Naive thymus-derived CD8-positive, alpha-beta T cell (primary cell): ENCODE results near the gene SEMA5B. TPM values are rescaled to one million over a fixed set of nuclear protein-coding genes. Genes with fewer than 3 reads are reported as not detected.

Experiments used
- ATAC-seq, 2 donors: fragments of 150-1000 bp; cut with Tn5 transposase in 1 of 2; sonication (Bioruptor Pico), chemical (Tn5 transposase) in 1 of 2; 1 replicate in 1 of 2; 2 replicates in 1 of 2; pipeline ENCODE4 v1.10.0; 2021; ENCODE audit warnings: mild to moderate bottlenecking in 2 of 2, moderate library complexity in 2 of 2
- POLR2A ChIA-PET: fragments of 350-600 bp; sonication (Branson Sonifier 250); formaldehyde crosslinking; loops from one replicate; lab custom pipeline; 2021; ENCODE audit warnings: antibody characterized with exemption; lab: Charles Lee
- DNase-seq, 10 donors: peaks; one replicate each; pipeline versions ENCODE4 v3.0.0 to v3.0.0-alpha.2; 2020 to 2022
- H3K27ac Mint-ChIP-seq, 10 donors: one replicate each; pipeline ENCODE4 v1.8.0; 2020 to 2022; ENCODE audit warnings: mild to moderate bottlenecking in 10 of 10, mixed read lengths in 10 of 10, moderate library complexity in 4 of 10, inconsistent platforms in 1 of 10
- H3K27me3 Mint-ChIP-seq, 5 donors: one replicate each; pipeline ENCODE4 v1.8.0; 2021 to 2022; ENCODE audit warnings: mixed read lengths in 5 of 5
- H3K36me3 Mint-ChIP-seq, 3 donors: one replicate each; pipeline ENCODE4 v1.8.0; 2020 to 2022; ENCODE audit warnings: mixed read lengths in 3 of 3, mild to moderate bottlenecking in 2 of 3, inconsistent platforms in 1 of 3
- H3K4me1 Mint-ChIP-seq, 4 donors: one replicate each; pipeline ENCODE4 v1.8.0; 2021 to 2022; ENCODE audit warnings: mixed read lengths in 4 of 4
- H3K4me3 Mint-ChIP-seq, 10 donors: one replicate each; pipeline ENCODE4 v1.8.0; 2020 to 2022; ENCODE audit warnings: mild to moderate bottlenecking in 10 of 10, mixed read lengths in 10 of 10, moderate library complexity in 6 of 10, inconsistent platforms in 1 of 10
- H3K9me3 Mint-ChIP-seq, 9 donors: one replicate each; pipeline ENCODE4 v1.8.0; 2020 to 2022; ENCODE audit warnings: mixed read lengths in 9 of 9, mild to moderate bottlenecking in 3 of 9, inconsistent platforms in 1 of 9, moderate library complexity in 1 of 9
- polyA plus RNA-seq, 3 donors: library from polyadenylated mRNA; unstranded; fragments of 300-500 nt; fragmentation: Illumina TruSeq; gene quantifications; one replicate each; pipeline ENCODE4 v1.2.3, GENCODE V29; 2021
- total RNA-seq, 8 experiments: library from RNA in 2 of 8; stranded (reverse) in 2 of 8; gene quantifications; one replicate each; pipeline ENCODE4 v1.2.3 and lab custom pipeline; 2021 to 2026

Gene SEMA5B
- total and polyA plus RNA-seq, 5 experiments from 2014 or later = 0.16 to 0.47 TPM; not detected in 3

DNA sequence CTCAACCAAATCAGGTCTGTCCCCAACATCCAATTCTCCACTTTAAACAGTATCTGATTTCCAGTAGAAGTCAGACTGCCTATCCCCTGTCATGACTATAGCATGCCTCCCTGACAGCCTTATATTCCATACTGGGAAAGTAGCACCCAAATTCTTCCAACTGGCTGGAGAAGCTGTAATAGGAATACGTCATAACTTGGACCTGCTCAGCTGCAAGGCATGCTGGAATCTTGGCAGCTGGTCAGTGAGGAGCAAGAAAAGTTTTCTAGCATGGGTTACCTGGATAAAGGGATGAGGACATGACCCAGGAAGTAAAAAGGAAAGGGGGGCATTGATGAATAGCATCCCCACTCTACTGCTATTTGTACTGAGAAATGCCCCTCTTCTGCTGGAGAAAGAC lies 8.9 kb downstream of the SEMA5B start:
- H3K4me1 Mint-ChIP-seq = no peaks in the 10 kb centered on the region
- POLR2A ChIA-PET = no interaction called here
- no peak overlapping the region for H3K27ac Mint-ChIP-seq
- peak overlapping the region in 1 of 10 donors; percentile 13 for H3K4me3 Mint-ChIP-seq
- H3K36me3 Mint-ChIP-seq = no peaks in the 10 kb centered on the region
- ATAC-seq (no peak), DNase-seq (no peak)
- H3K27me3 Mint-ChIP-seq = peaks cover 18 to 53% (median 35%) of the 10 kb centered on the region in 5 donors
- no peaks in the 10 kb centered on the region for H3K9me3 Mint-ChIP-seq

- no peak for ATAC-seq
- no peaks in the 10 kb centered on the region for H3K36me3 Mint-ChIP-seq
Observed at GRCh38 chr3:123015596-123015995, 12.0 kb downstream of the SEMA5B start.

DNA sequence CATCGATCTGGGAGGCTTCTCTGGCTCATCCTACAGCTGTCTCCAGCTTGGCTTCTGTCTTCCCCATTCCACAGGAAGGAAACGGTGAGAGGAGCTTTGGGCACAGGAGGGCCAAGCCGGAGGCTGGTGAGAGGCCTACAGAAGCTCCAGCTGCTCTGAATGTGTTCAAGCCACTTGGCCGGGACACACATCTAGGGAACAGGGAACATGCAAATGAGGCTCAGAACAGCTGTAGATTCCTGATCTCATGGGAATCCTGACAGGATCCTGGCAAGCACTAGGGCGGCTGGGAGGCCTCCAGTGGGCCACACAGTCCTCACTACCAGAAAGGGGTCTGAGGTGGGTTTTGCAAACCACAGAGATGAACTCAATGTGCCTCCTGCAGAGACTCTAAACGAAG lies 13.7 kb downstream of the SEMA5B start:
- Mint-ChIP-seq H3K27ac (peak overlapping the region in 2 of 10 donors; percentile 18 to 44), H3K36me3 (no peaks in the 10 kb centered on the region), H3K9me3 (no peaks in the 10 kb centered on the region), H3K27me3 (peaks cover 6 to 60% (median 26%) of the 10 kb centered on the region in 5 donors), H3K4me3 (no peak overlapping the region), H3K4me1 (no peaks in the 10 kb centered on the region)
- ATAC-seq = no peak
- POLR2A ChIA-PET = interaction anchor here (0.5 kb wide), 1 partner anchor 162 kb away, joined by 3 read pairs; no protein-coding TSS in a partner anchor
- DNase-seq = no peak

More at GRCh38 chr3:123015596-123015995, 12.0 kb downstream of the SEMA5B start:
- no peaks in the 10 kb centered on the region for H3K4me1 Mint-ChIP-seq
- DNase-seq = no peak
- POLR2A ChIA-PET = no interaction called here
- H3K9me3 Mint-ChIP-seq = no peaks in the 10 kb centered on the region
- H3K27me3 Mint-ChIP-seq = peaks cover 5 to 55% (median 23%) of the 10 kb centered on the region in 5 donors
- H3K27ac Mint-ChIP-seq = no peak overlapping the region
- H3K4me3 Mint-ChIP-seq = no peak overlapping the region

DNA sequence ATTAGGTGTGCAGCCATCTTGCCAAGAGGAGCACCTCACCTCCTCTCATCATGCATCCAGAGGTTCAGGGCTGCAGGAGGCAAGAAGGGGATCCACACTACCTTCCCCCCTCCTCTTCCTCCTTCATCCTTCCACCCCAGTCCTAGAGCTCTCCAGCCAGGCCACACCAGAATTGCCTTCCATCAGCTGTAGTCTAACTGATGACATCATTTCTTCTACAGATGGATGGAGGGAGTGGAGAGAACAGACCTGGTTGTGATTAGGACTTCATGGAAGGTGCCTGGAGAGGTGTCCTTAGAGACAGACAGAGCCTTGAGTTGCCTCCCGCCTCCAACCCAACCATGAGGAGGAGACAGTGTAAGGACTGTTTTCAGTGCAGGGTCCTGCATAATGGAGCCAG lies 14.9 kb downstream of the SEMA5B start:
- DNase-seq = no peak
- POLR2A ChIA-PET = no interaction called here
- Mint-ChIP-seq H3K27me3 (peaks cover 6 to 64% (median 23%) of the 10 kb centered on the region in 5 donors), H3K4me1 (peaks cover 0 to 4% (median 0%) of the 10 kb centered on the region in 4 donors), H3K9me3 (no peaks in the 10 kb centered on the region), H3K36me3 (no peaks in the 10 kb centered on the region), H3K27ac (no peak overlapping the region), H3K4me3 (no peak overlapping the region)
- no peak for ATAC-seq

DNA sequence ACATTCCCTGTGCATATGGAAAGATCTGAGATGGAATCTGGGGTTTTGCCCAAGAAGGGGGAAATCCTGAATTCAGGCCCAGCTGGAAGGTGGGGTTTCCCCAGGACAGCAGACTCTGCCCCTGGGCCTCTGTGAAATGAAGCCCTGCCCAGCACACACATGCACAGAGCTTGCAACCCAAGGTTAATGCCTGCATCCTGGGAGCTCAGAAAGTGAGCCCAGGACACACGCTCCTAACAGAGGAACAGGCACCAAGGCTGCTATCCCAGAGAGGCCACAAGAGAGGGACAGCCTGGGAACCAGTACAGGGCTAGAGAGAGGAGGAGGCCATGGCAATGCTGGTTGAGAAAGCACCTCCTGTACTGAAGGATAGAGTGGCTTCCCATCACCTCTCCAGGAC lies 16.1 kb downstream of the SEMA5B start:
- H3K27ac Mint-ChIP-seq = no peak overlapping the region
- ATAC-seq = no peak
- POLR2A ChIA-PET = no interaction called here
- no peaks in the 10 kb centered on the region for H3K36me3 Mint-ChIP-seq
- no peaks in the 10 kb centered on the region for H3K9me3 Mint-ChIP-seq
- DNase-seq = no peak
- H3K27me3 Mint-ChIP-seq = peaks cover 6 to 72% (median 23%) of the 10 kb centered on the region in 5 donors
- H3K4me3 Mint-ChIP-seq = no peak overlapping the region
- peaks cover 0 to 4% (median 1%) of the 10 kb centered on the region in 4 donors for H3K4me1 Mint-ChIP-seq

DNA sequence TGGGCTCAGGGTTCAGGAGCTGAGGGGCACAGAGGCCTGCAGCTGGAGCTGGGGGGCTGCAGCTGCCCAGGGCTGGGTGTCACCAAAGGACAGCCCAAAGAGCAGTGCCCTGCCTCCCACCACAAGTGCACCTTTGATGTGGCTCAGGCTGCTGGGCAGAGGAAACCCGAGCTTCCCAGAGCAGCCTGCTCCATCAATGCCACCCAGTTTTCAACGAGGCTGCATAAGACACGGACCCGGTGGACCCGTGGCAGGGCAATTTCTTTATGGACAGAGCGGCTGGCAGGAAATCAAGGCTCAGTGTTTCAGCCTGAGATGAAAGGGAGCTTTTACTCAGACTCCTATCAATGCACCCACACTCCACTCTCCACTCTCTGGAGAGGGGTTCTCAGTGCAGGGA lies 18.7 kb downstream of the SEMA5B start:
- ATAC-seq (no peak), DNase-seq (no peak)
- POLR2A ChIA-PET = no interaction called here
- Mint-ChIP-seq H3K4me3 (no peak overlapping the region), H3K9me3 (no peaks in the 10 kb centered on the region), H3K27me3 (peaks cover 7 to 83% (median 25%) of the 10 kb centered on the region in 5 donors), H3K4me1 (peaks cover 0 to 4% (median 1%) of the 10 kb centered on the region in 4 donors), H3K27ac (no peak overlapping the region), H3K36me3 (no peaks in the 10 kb centered on the region)

GRCh38 chr3:123006609-123007008 lies 21.0 kb downstream of the SEMA5B start:
- no peak overlapping the region for H3K4me3 Mint-ChIP-seq
- DNase-seq (no peak), ATAC-seq (no peak)
- peaks cover 0 to 4% (median 1%) of the 10 kb centered on the region in 4 donors for H3K4me1 Mint-ChIP-seq
- no peaks in the 10 kb centered on the region for H3K9me3 Mint-ChIP-seq
- H3K36me3 Mint-ChIP-seq = no peaks in the 10 kb centered on the region
- no peak overlapping the region for H3K27ac Mint-ChIP-seq
- POLR2A ChIA-PET = no interaction called here
- H3K27me3 Mint-ChIP-seq = peaks cover 9 to 65% (median 25%) of the 10 kb centered on the region in 5 donors

- Mint-ChIP-seq H3K27me3 (peaks cover 6 to 68% (median 26%) of the 10 kb centered on the region in 5 donors), H3K36me3 (no peaks in the 10 kb centered on the region), H3K27ac (no peak overlapping the region), H3K4me3 (no peak overlapping the region), H3K4me1 (peaks cover 0 to 4% (median 1%) of the 10 kb centered on the region in 4 donors), H3K9me3 (no peaks in the 10 kb centered on the region)
- DNase-seq (no peak), ATAC-seq (no peak)
- POLR2A ChIA-PET = no interaction called here
Observed at GRCh38 chr3:123005291-123005690, 22.3 kb downstream of the SEMA5B start.

- Mint-ChIP-seq H3K4me1 (peaks cover 0 to 4% (median 1%) of the 10 kb centered on the region in 4 donors), H3K27me3 (peaks cover 6 to 66% (median 22%) of the 10 kb centered on the region in 5 donors), H3K27ac (no peak overlapping the region), H3K4me3 (no peak overlapping the region), H3K9me3 (no peaks in the 10 kb centered on the region), H3K36me3 (no peaks in the 10 kb centered on the region)
- DNase-seq (peak in 1 of 10 donors; percentile 24), ATAC-seq (no peak)
- POLR2A ChIA-PET = no interaction called here
Observed at GRCh38 chr3:123004201-123004918, 23.2 kb downstream of the SEMA5B start.

GRCh38 chr3:123002749-123003497 lies 24.6 kb downstream of the SEMA5B start:
- no peak overlapping the region for H3K4me3 Mint-ChIP-seq
- H3K36me3 Mint-ChIP-seq = no peaks in the 10 kb centered on the region
- peaks cover 0 to 3% (median 0%) of the 10 kb centered on the region in 4 donors for H3K4me1 Mint-ChIP-seq
- H3K27ac Mint-ChIP-seq = no peak overlapping the region
- peaks cover 4 to 52% (median 17%) of the 10 kb centered on the region in 5 donors for H3K27me3 Mint-ChIP-seq
- POLR2A ChIA-PET = no interaction called here
- no peak for ATAC-seq
- DNase-seq = peak in 1 of 10 donors; percentile 52
- no peaks in the 10 kb centered on the region for H3K9me3 Mint-ChIP-seq

GRCh38 chr3:123002100-123002748 lies 25.3 kb downstream of the SEMA5B start:
- Mint-ChIP-seq H3K4me3 (no peak overlapping the region), H3K9me3 (no peaks in the 10 kb centered on the region), H3K4me1 (peaks cover 0 to 3% (median 0%) of the 10 kb centered on the region in 4 donors), H3K36me3 (no peaks in the 10 kb centered on the region), H3K27me3 (peaks cover 4 to 50% (median 17%) of the 10 kb centered on the region in 5 donors), H3K27ac (peak overlapping the region in 1 of 10 donors; percentile 31)
- POLR2A ChIA-PET = no interaction called here
- ATAC-seq (no peak), DNase-seq (peak in 1 of 10 donors; percentile 23)

DNA sequence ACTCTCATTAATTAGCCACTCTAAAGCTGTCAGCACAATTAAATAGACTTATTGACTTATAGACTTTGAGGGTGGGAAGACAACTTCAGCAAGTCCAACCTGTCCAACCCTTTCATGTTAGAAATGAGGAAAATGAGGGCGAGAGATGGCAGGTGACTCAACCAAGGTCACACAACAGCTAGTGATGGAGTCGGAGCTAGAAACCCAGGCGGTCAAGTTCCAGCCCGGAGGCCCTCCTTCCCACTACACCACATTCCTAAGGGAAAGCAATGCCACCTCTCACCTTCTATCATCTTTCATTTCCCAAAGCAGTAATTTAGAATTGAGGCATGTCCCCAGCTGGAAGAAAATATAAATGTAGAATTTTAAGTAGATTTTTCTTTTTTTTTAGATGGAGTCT lies 28.7 kb downstream of the SEMA5B start:
- Mint-ChIP-seq H3K4me1 (no peaks in the 10 kb centered on the region), H3K9me3 (no peaks in the 10 kb centered on the region), H3K4me3 (no peak overlapping the region), H3K27me3 (peaks cover 4 to 53% (median 17%) of the 10 kb centered on the region in 5 donors), H3K36me3 (no peaks in the 10 kb centered on the region), H3K27ac (no peak overlapping the region)
- ATAC-seq = no peak
- peak in 1 of 10 donors; percentile 8 for DNase-seq
- POLR2A ChIA-PET = no interaction called here
